Measurements from ENCODE around the gene PSTPIP2.

- TF ChIP-seq CTCF (IDR thresholded peaks at IDR 0.05; ENCODE audit: low read depth, low read length): no peak
- TF ChIP-seq EZH2phosphoT487 (IDR thresholded peaks at IDR 0.05; ENCODE audit: low read depth): no peak
Observed at GRCh38 chr18:46042571-46043123, 29.4 kb downstream of the PSTPIP2 start.
